IgD-negative memory B cell (primary cell): ENCODE measurements around the gene PHF13. TPM values are rescaled to one million over a fixed set of nuclear protein-coding genes. Genes with fewer than 3 reads are reported as not detected.

Experiments
- polyA plus RNA-seq: library from polyadenylated mRNA; unstranded; fragments of 300-500 nt; fragmentation: Illumina TruSeq; gene quantifications from one replicate; pipeline ENCODE4 v1.2.3, GENCODE V29; 2021

PHF13 gene
- polyA plus RNA-seq, 1 donor from 2014 or later = 5.3 TPM

Other genes with a start within 250 kb of the PHF13 start
- gene ACOT7, start 220.0 kb upstream of the PHF13 start, polyA plus RNA-seq = 3.8 TPM
- not detected for gene HES2, start 193.8 kb upstream of the PHF13 start, polyA plus RNA-seq
- not detected for gene ESPN, start 189.0 kb upstream of the PHF13 start, polyA plus RNA-seq
- gene TNFRSF25, start 147.6 kb upstream of the PHF13 start, polyA plus RNA-seq = 2.3 TPM
- gene PLEKHG5, start 122.1 kb upstream of the PHF13 start, polyA plus RNA-seq = not detected
- gene NOL9, start 59.2 kb upstream of the PHF13 start, polyA plus RNA-seq = 18.1 TPM
- not detected for gene TAS1R1, start 58.4 kb upstream of the PHF13 start, polyA plus RNA-seq
- gene ZBTB48, start 33.7 kb upstream of the PHF13 start, polyA plus RNA-seq = 21.4 TPM
- 12.1 TPM for gene KLHL21, start 10.9 kb upstream of the PHF13 start, polyA plus RNA-seq
- 28.4 TPM for gene THAP3, start 11.1 kb downstream of the PHF13 start, polyA plus RNA-seq
- gene DNAJC11, start 88.1 kb downstream of the PHF13 start, polyA plus RNA-seq = 25.9 TPM
- gene CAMTA1, start 171.7 kb downstream of the PHF13 start, polyA plus RNA-seq = 79.0 TPM